ENCODE data around the gene CAV1.

DNA sequence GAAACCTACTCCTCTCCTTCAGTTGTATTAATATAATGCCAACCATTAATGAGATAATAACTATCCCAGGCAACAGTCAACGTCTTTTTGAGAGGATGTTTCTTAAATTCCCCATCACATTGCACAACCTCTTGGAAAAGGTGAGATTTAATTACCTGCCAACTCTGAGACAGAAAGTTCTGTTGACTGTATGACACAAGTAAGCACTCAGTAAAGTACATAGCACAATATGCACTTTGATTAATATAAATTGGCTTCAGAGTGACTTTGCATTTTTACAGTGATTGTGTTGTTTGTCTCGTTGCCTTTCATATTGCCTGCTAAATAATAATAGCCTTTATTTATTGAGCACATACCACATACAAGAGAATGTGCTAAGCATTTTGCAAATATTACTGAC, 46.7 kb downstream of the CAV1 start:
- TF ChIP-seq, protein P1, sequence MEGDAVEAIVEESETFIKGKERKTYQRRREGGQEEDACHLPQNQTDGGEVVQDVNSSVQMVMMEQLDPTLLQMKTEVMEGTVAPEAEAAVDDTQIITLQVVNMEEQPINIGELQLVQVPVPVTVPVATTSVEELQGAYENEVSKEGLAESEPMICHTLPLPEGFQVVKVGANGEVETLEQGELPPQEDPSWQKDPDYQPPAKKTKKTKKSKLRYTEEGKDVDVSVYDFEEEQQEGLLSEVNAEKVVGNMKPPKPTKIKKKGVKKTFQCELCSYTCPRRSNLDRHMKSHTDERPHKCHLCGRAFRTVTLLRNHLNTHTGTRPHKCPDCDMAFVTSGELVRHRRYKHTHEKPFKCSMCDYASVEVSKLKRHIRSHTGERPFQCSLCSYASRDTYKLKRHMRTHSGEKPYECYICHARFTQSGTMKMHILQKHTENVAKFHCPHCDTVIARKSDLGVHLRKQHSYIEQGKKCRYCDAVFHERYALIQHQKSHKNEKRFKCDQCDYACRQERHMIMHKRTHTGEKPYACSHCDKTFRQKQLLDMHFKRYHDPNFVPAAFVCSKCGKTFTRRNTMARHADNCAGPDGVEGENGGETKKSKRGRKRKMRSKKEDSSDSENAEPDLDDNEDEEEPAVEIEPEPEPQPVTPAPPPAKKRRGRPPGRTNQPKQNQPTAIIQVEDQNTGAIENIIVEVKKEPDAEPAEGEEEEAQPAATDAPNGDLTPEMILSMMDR (IDR thresholded peaks at IDR 0.05): no peak
- TF ChIP-seq POLR2A (IDR thresholded peaks at IDR 0.05): no peak
